ENCODE results near the gene TRIM33.

TRIM33 gene

GRCh38 chr1:114346480-114347029 is 164.4 kb downstream of the TRIM33 start:
- DNase-seq (ENCODE audit: low read depth, low spot score): peak; percentile 95
- peak; percentile 100 for TF ChIP-seq CTCF (IDR thresholded peaks at IDR 0.05; ENCODE audit: low read depth, low read length)
- in situ Hi-C loops (cut with HindIII; ENCODE audit: low sequenced_read_pairs): no loop called here
- peak overlapping the region; percentile 36 for H3K4me3 ChIP-seq (ENCODE audit: low read depth, low read length)

- in situ Hi-C loops (cut with HindIII; ENCODE audit: low sequenced_read_pairs): no loop called here
- TF ChIP-seq CTCF (IDR thresholded peaks at IDR 0.05; ENCODE audit: low read depth, low read length): no peak
- DNase-seq (ENCODE audit: low read depth, low spot score): peak; percentile 21
- H3K4me3 ChIP-seq (ENCODE audit: low read depth, low read length): peak overlapping the region; percentile 36
Measured at GRCh38 chr1:114345930-114346479, 165.0 kb downstream of the TRIM33 start.

GRCh38 chr1:114344656-114345055 is 166.3 kb downstream of the TRIM33 start:
- peak; percentile 91 for DNase-seq (ENCODE audit: low read depth, low spot score)
- in situ Hi-C loops (cut with HindIII; ENCODE audit: low sequenced_read_pairs): no loop called here
- H3K4me3 ChIP-seq (ENCODE audit: low read depth, low read length): no peak overlapping the region
- TF ChIP-seq CTCF (IDR thresholded peaks at IDR 0.05; ENCODE audit: low read depth, low read length): peak; percentile 7

Data from astrocyte of the spinal cord (primary cell).